Transverse colon (tissue), 4 donors: ENCODE results near the gene ZBTB45.

Source experiments
- CTCF ChIP-seq, 5 experiments: fragments of 200-600 bp in 3 of 5; fragments of 450-650 bp in 2 of 5; sonication (generic) in 3 of 5; IDR thresholded peaks; 1 replicate in 2 of 5; 2 replicates in 3 of 5; pipeline ENCODE4 v1.5.1; 2016 to 2017; ENCODE audit warnings: antibody characterized with exemption in 5 of 5, inconsistent platforms in 3 of 5, mild to moderate bottlenecking in 2 of 5, moderate library complexity in 1 of 5
- EP300 ChIP-seq: sonication (generic); formaldehyde crosslinking; IDR thresholded peaks from one replicate; pipeline ENCODE4 v1.6.1; 2017; ENCODE audit warnings: antibody characterized with exemption, low read depth
- POLR2A ChIP-seq: fragments of 450-650 bp; IDR thresholded peaks from one replicate; pipeline ENCODE4 v1.6.1; 2016; ENCODE audit warnings: antibody characterized with exemption, mild to moderate bottlenecking, moderate library complexity
- POLR2AphosphoS5 ChIP-seq, 3 donors: sonication (generic); formaldehyde crosslinking; IDR thresholded peaks; one replicate each; pipeline ENCODE4 v1.6.1; 2016; ENCODE audit warnings: antibody characterized with exemption in 3 of 3

GRCh38 chr19:58547323-58548312, 28.0 kb upstream of the ZBTB45 start:
- TF ChIP-seq CTCF (IDR thresholded peaks at IDR 0.05) (no peak), EP300 (no peak), POLR2AphosphoS5 (IDR thresholded peaks at IDR 0.05) (no peak), POLR2A (no peak)
